Peyer's patch (tissue), 4 donors: ENCODE measurements around the gene WAPL. TPM values are rescaled to one million over a fixed set of nuclear protein-coding genes. Genes with fewer than 3 reads are reported as not detected.
"Not testable (repeated sequence)": the region's sequence is repeated elsewhere in the genome, so short reads cannot be mapped to it uniquely, and the experiment has no call there.

Source experiments
- DNase-seq, 3 donors: peaks; one replicate each; pipeline ENCODE4 v3.0.0-alpha.2; 2017 to 2019
- H3K27ac ChIP-seq, 4 donors: fragments of 200-600 bp; sonication (generic); one replicate each; pipeline ENCODE4 v1.5.1; 2016 to 2019
- H3K27me3 ChIP-seq, 2 donors: fragments of 200-600 bp; sonication (generic); one replicate each; pipeline ENCODE4 v1.5.1; 2019
- H3K36me3 ChIP-seq, 3 donors: fragments of 200-600 bp; sonication (generic); one replicate each; pipeline ENCODE4 v1.5.1; 2016 to 2019
- H3K4me1 ChIP-seq, 4 donors: fragments of 200-600 bp; sonication (generic); one replicate each; pipeline ENCODE4 v1.5.1; 2016 to 2019
- H3K4me3 ChIP-seq, 4 donors: fragments of 200-600 bp; sonication (generic); 1 replicate in 3 of 4; 2 replicates in 1 of 4; pipeline ENCODE4 v1.5.1; 2016 to 2019; ENCODE audit warnings: mild to moderate bottlenecking in 1 of 4
- H3K9me3 ChIP-seq, 4 donors: fragments of 200-600 bp; sonication (generic); one replicate each; pipeline ENCODE4 v1.5.1; 2016 to 2019; ENCODE audit warnings: mild to moderate bottlenecking in 1 of 4
- POLR2A ChIP-seq, 2 donors: fragments of 450-650 bp; IDR thresholded peaks; one replicate each; pipeline ENCODE4 v1.5.1; 2017; ENCODE audit warnings: antibody characterized with exemption in 2 of 2, mild to moderate bottlenecking in 2 of 2, moderate library complexity in 2 of 2
- total RNA-seq, 4 donors: library from RNA; depleted of rRNA; stranded (reverse); fragments of >200 nt; gene quantifications; one replicate each; pipeline ENCODE4 v1.1.0, GENCODE V29; 2016
- TF ChIP-seq, protein P1 (sequence below), 6 experiments: fragments of 450-650 bp in 4 of 6; fragments of 200-600 bp in 2 of 6; sonication (generic) in 1 of 6; IDR thresholded peaks; one replicate each; pipeline ENCODE4 v1.5.1; 2017 to 2019; ENCODE audit warnings: antibody characterized with exemption in 6 of 6, mild to moderate bottlenecking in 3 of 6, moderate library complexity in 1 of 6

Gene WAPL
- total RNA-seq, 4 donors from 2014 or later, result 32.4 to 49.5 (median 45.1) TPM

DNA sequence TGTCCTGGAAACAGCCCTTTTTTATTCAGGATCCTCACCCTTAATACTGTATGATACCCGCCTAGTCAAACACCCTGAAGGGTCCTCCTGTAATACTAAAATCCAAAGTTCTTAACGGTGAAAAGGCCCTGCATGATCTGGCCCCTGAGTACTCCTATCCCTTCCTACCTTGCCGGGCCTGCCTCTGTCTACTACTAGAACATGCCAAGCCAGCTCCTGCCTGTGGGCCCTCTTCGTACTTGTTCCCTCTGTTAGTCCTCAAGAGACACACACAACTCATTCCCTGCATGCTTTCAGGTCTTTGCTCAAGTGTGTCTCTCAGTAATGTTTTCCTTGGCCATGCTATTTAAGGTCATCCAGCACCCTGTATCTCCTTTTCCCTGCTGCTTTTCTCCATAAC lies 5.0 kb upstream of the WAPL start:
- H3K9me3 ChIP-seq, result no peaks in the 10 kb centered on the region
- H3K4me1 ChIP-seq, result peaks cover 0 to 8% (median 3%) of the 10 kb centered on the region in 4 donors
- H3K27me3 ChIP-seq, result no peaks in the 10 kb centered on the region
- H3K36me3 ChIP-seq, result no peaks in the 10 kb centered on the region
- H3K27ac ChIP-seq, result no peak overlapping the region
- no peak for DNase-seq
- H3K4me3 ChIP-seq, result no peak overlapping the region
- no peak for TF ChIP-seq POLR2A (IDR thresholded peaks at IDR 0.05)
- TF ChIP-seq, protein P1, sequence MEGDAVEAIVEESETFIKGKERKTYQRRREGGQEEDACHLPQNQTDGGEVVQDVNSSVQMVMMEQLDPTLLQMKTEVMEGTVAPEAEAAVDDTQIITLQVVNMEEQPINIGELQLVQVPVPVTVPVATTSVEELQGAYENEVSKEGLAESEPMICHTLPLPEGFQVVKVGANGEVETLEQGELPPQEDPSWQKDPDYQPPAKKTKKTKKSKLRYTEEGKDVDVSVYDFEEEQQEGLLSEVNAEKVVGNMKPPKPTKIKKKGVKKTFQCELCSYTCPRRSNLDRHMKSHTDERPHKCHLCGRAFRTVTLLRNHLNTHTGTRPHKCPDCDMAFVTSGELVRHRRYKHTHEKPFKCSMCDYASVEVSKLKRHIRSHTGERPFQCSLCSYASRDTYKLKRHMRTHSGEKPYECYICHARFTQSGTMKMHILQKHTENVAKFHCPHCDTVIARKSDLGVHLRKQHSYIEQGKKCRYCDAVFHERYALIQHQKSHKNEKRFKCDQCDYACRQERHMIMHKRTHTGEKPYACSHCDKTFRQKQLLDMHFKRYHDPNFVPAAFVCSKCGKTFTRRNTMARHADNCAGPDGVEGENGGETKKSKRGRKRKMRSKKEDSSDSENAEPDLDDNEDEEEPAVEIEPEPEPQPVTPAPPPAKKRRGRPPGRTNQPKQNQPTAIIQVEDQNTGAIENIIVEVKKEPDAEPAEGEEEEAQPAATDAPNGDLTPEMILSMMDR (IDR thresholded peaks at IDR 0.05), result no peak

DNA sequence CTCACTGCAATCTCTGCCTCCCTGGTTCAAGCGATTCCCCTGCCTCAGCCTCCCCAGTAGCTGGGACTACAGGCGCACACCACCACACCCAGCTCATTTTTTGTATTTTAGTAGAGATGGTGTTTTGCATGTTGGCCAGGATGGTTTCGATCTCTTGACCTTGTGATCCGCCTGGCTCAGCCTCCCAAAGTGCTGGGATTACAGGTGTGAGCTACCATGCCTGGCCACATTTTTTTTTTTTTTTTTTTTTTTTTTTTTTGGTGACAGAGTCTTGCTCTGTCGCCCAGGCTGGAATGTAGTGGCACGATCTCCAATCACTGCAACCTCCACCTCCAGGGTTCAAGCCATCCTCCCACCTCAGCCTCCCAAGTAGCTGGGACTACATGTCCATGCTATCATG lies 4.1 kb upstream of the WAPL start:
- H3K36me3 ChIP-seq, H3K27ac ChIP-seq, H3K27me3 ChIP-seq: not testable (repeated sequence)

DNA sequence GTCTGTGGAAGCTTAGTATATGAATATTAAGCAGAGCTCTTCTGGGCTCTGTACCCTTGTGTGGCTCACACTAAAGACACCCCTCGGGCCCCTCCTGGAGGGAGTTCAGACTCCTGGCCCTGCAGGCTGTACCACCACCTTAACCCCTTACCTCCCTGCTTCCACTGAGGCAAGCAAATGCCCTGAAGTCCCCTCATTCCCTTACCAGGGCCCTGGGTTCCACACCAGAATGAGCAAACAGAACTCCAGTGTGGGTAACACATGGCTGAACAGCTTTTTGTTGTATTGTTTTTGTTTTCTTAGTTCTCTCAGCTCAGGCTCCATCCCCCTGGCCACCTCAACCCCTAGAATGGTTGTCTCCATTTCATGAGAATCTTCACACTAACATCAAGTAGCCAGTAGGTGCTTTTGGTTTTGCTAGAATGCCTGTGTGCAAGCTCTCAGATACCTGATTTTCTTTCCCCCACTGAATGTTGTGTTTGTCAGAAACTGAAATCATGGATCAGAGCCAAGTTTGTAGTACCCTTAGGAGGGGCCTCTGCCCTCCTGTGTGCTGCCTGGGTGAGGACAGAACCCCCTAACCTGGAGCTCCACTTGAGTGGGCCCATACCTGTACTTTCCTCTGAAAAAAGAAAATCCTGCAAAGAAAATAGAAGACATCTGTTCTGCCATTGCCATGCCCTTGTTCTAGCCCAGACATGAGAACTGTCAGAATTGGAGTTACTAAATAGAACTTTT lies 2.8 kb upstream of the WAPL start:
- Histone ChIP-seq H3K27ac (no peak overlapping the region), H3K27me3 (no peaks in the 10 kb centered on the region), H3K9me3 (no peaks in the 10 kb centered on the region), H3K4me1 (peaks cover 0 to 18% (median 8%) of the 10 kb centered on the region in 4 donors), H3K36me3 (no peaks in the 10 kb centered on the region), H3K4me3 (no peak overlapping the region)
- TF ChIP-seq, protein P1 (IDR thresholded peaks at IDR 0.05), result no peak
- TF ChIP-seq POLR2A (IDR thresholded peaks at IDR 0.05), result no peak
- no peak for DNase-seq

More for the DNA sequence above, 4.1 kb upstream of the WAPL start:
- H3K9me3 ChIP-seq, H3K4me1 ChIP-seq, H3K4me3 ChIP-seq, DNase-seq: not testable (repeated sequence)

DNA sequence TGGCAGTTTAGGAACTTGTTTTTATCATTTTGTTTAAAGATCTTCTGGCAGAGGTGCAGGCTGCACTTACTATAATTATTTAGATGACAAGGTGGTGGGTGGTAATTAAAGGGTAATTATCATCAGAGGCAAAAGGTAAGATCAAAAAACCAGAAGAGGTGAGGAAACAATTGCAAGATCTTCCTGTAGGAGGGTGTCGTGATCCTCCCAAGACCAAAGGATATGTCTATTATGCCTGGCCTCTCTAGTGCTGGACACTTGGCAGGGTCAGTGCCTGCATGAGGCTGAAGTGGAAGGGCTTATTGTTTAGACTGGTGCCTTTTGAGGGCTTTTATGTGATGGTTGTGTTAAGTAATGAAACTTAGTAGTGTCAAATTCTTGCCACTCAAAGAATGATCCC lies 1.8 kb upstream of the WAPL start:
- no peak for DNase-seq
- Histone ChIP-seq H3K9me3 (no peaks in the 10 kb centered on the region), H3K27me3 (no peaks in the 10 kb centered on the region)

DNA sequence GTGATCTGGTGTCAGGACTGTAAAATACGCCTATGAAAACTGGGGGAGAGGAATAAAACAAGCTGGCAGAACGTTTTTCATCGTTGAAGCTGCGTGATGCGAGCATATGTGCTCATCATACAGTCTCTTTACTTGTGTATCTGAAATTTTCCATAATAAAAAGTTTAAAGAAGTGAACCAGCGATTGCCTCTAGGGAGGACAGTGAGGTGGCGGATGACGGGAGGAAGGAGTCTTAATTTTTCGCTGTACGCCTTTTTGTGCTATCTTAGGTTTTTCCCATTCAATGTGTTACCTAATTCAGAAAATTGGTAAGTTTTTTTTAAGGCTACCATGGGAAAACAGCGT lies 891 bp upstream of the WAPL start:
- peak overlapping the region; percentile 97 to 99 (median 98) for H3K4me3 ChIP-seq
- TF ChIP-seq, protein P1 (IDR thresholded peaks at IDR 0.05), result no peak
- H3K36me3 ChIP-seq, result peaks cover 0 to 6% (median 0%) of the 10 kb centered on the region in 3 donors
- H3K27ac ChIP-seq, result peak overlapping the region in 2 of 4 donors; percentile 93 to 99
- H3K9me3 ChIP-seq, result no peaks in the 10 kb centered on the region
- no peak for DNase-seq
- peaks cover 0 to 35% (median 11%) of the 10 kb centered on the region in 4 donors for H3K4me1 ChIP-seq
- no peaks in the 10 kb centered on the region for H3K27me3 ChIP-seq

More for the DNA sequence above, 1.8 kb upstream of the WAPL start:
- Histone ChIP-seq H3K4me3 (no peak overlapping the region), H3K36me3 (no peaks in the 10 kb centered on the region), H3K4me1 (peaks cover 0 to 27% (median 11%) of the 10 kb centered on the region in 4 donors), H3K27ac (no peak overlapping the region)
- TF ChIP-seq, protein P1 (IDR thresholded peaks at IDR 0.05), result peak in 3 of 6 experiments; percentile 39 to 51 (median 41)
- TF ChIP-seq POLR2A (IDR thresholded peaks at IDR 0.05), result no peak

DNA sequence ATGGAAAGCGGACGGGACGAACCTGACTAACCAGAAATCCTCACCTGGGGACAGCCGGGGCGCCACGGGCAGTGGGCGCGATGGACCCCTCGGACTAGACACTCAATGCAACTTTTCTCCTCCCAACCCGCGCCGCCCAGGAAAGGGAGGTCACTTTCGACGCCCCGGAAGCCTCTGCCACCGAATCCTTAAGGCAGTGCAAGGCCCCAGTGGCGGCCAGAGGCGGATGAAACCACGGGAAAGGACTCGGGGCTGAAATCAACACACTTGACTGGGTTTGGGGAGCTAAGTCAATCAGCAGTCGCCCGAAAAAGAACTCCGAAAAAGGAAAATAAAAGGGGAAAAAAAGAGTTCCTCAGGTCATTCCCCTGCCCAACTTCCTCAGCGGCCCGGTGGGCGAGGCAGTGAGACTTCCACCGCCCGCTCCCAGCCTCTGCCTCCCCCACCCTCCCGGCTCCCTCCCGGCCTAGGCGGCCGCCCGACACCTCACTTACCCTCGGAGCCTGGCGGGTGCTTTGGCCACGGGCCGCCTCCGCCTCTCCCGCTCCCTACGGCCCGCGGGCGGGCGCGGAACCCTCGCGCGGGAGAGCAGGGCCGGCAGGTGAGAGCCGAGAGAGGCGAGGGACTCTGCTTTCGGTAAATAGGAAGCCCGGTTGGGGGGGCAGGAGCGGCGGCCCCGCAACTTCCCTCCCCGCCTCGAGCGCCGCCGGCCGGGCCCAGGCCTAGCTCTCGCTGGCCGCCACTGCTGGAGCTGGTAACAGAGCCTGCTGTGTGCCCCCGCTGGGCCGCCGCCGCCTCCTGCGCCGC lies 518 bp downstream of the WAPL start:
- peaks cover 0 to 35% (median 11%) of the 10 kb centered on the region in 4 donors for H3K4me1 ChIP-seq
- H3K4me3 ChIP-seq, result peak overlapping the region; percentile 97 to 99 (median 98)
- H3K9me3 ChIP-seq, result no peaks in the 10 kb centered on the region
- TF ChIP-seq POLR2A (IDR thresholded peaks at IDR 0.05), result no peak
- TF ChIP-seq, protein P1 (IDR thresholded peaks at IDR 0.05), result peak in 1 of 6 experiments; percentile 7
- H3K36me3 ChIP-seq, result peaks cover 0 to 20% (median 0%) of the 10 kb centered on the region in 3 donors
- peak overlapping the region; percentile 93 to 99 (median 98) for H3K27ac ChIP-seq
- DNase-seq, result peak; percentile 47 to 79 (median 78)
- H3K27me3 ChIP-seq, result no peaks in the 10 kb centered on the region
